GM13976 (cell line): ENCODE measurements around the gene SYN1.

Experiments used
- DNase-seq: peaks from one replicate; pipeline ENCODE4 v3.0.0; 2012; ENCODE audit warnings: low spot score
- CTCF ChIP-seq: IDR thresholded peaks from 2 replicates; pipeline ENCODE4 v1.5.1; 2012; ENCODE audit warnings: borderline replicate concordance, mild to moderate bottlenecking; ENCODE audit not compliant: insufficient read depth; ENCODE audit errors: extremely low read depth, missing control alignments, control extremely low read depth
- in situ Hi-C: fragments of 300-500 bp; cut with MboI; formaldehyde crosslinking; loops from one replicate; pipeline ENCODE4 v1.12.0; 2022; ENCODE audit warnings: low sequenced_read_pairs, mixed read lengths, inconsistent platforms; ENCODE audit not compliant: unreplicated experiment

Gene SYN1

GRCh38 chrX:47646636-47647035 lies 27.0 kb upstream of the SYN1 start:
- TF ChIP-seq CTCF = no peak
- DNase-seq = no peak
- in situ Hi-C loops = no loop called here

- in situ Hi-C loops = no loop called here
- DNase-seq = no peak
- TF ChIP-seq CTCF = no peak
Observed at GRCh38 chrX:47645530-47645929, 25.9 kb upstream of the SYN1 start.

GRCh38 chrX:47644557-47645091 lies 25.0 kb upstream of the SYN1 start:
- in situ Hi-C loops = no loop called here
- TF ChIP-seq CTCF = no peak
- no peak for DNase-seq

- DNase-seq = no peak
- in situ Hi-C loops = no loop called here
- peak; percentile 23 for TF ChIP-seq CTCF
Observed at GRCh38 chrX:47643926-47644325, 24.3 kb upstream of the SYN1 start.

- TF ChIP-seq CTCF = no peak
- in situ Hi-C loops = no loop called here
- DNase-seq = no peak
Observed at GRCh38 chrX:47638816-47639215, 19.2 kb upstream of the SYN1 start.

GRCh38 chrX:47637546-47638195 lies 18.0 kb upstream of the SYN1 start:
- no peak for TF ChIP-seq CTCF
- peak; percentile 69 for DNase-seq
- in situ Hi-C loops = no loop called here
